HG02943 (cell line): Measurements from ENCODE around the gene CDC14A.
"Not testable (repeated sequence)": the region's sequence is repeated elsewhere in the genome, so short reads cannot be mapped to it uniquely, and the experiment has no call there.

Source experiments
- ATAC-seq: cut with Tn5 transposase; IDR thresholded peaks from one replicate; pipeline ENCODE4 v1.9.1; 2021; ENCODE audit warnings: mild to moderate bottlenecking, low read depth, moderate library complexity; ENCODE audit not compliant: unreplicated experiment

The CDC14A gene

DNA sequence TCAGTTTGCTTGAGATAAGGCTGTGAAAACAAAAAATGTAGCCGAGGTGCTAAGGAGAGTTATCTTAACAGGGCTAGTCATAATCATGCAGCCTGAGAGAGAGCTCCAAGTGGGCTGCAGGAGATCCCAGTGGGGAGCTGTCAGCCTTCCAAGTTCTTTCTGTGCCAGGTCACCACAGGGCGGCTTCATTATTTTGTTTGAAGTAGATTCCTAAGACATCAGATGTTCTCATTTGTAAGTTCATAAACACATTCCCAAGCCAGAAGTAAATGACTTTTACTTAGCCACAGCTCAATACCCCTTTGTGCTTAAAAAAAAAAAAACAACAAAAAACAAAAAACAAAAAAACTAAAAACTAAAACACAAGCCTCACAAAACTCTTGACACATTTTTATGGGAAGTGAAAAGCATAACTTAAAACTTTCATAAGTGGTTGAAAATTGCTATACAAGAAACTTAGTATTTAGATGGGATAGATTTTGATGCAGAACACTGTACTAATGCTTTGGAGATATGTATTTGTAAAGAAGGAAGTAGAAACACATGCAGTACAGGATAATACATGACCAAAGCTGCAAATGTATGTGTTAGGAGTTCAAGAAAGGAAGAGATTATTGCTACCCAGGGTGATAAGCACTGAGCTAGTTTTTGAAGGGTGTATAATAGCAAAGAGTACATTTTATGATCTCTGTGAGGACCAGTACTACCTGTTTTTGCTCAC is 8.6 kb downstream of the CDC14A start:
- ATAC-seq, result no peak

DNA sequence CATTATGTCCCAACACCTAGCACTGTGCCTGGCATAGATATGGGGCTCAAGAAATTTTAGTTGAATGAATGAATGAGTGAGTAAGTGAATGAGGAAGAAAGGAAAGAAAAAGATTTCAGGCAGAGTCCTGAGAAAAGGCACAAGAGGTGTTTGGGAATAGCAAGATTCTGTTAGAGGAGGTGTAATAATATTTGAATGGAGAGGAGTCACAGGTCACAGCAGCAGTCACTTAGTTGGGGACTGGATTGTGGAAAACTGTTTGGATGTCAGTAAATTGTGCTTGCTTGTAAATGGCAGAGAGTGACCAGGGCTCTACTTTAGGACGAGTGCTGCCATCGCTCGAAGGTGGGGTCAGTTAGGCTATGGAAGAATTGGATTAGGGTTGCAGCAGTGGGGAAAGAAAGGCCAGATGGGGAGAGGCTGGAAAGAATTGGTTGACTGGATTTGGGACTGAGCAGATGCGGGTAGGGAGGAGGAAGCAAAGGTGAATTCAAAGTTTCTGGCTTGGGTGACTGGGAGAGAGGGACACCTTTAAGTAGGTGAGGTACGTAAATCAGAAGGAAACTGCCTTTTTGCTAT is 9.3 kb downstream of the CDC14A start:
- ATAC-seq, result no peak

DNA sequence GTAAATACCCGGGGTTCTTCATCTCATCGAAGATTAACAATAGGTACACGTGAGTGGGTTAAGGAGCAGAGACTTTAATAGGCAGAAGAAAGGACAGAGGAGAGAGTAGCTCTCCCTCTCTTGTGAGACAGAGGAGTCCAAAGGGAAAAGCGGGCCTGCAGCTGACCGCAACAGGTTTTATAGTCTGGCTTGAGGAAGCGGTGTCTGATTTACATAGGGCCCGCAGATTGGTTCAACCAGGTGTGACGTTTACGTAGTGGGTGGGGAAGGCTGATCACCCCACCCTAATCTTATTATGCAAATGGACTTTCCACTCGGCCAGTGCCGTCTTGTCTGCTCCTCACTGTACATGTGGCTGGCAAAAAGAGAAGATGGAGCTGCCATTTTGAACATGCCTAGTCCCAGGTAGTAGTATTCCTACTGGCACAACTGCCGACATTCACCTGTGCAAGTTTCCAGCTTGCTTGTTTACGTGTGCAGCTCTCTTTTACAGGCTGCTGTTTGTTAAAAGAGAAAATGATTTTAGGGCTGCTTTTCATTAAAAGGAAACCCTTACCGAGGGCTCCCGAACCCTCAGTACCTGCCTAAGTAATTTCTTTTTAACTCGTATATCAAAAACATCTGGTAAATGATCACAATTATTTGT is 10.6 kb downstream of the CDC14A start:
- no peak for ATAC-seq

DNA sequence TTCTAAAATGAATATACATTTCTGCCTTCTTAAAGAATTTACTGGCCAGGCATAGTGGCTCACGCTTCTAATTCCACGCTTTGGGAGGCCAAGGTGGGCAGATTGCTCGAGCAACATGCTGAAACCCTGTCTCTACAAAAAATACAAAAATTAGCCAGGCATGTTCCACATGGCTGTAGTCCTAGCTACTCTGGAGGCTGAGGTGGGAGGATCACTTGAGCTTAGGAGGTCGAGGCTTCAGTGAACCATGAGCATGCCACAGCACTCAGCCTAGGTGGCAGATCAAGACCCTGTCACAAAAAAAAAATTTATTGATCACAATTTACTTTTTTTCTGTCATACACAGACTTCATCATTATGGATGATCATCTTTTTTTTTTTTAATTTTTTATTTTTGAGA is 11.5 kb downstream of the CDC14A start:
- ATAC-seq, result no peak

DNA sequence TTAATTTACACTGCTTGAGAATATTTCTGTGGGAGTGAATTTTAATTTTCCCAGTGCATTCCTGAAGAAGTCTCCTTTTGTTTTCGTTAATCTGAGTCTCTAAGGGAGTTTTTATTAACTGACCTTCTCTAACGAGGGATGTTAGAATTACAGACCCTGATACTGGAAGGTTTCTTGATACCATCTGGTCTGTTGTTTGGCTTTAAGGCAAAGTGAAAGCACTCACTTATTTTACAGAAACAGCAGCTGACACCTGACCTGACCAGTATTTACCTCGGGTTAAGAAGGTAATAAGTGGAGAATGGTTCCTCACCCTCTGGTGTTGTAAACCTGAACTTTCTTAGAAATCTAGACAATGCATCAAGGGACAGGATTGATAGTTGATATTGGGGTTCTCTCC is 12.4 kb downstream of the CDC14A start:
- ATAC-seq, result no peak

DNA sequence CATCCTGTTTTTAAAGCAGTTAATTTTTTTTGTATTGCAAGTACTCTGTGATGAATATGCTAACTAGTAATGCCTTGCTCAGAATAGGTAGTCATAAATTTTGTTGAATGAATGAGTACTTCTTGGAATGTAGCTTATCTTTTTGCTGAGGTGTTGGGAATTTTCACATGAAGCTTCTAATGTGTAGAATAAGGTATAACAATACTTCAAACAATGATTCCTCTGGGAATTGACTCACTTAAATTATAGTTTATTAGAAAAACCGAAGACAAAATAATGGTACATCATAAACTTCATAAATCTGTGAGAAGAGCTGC is 13.9 kb downstream of the CDC14A start:
- ATAC-seq, result no peak

DNA sequence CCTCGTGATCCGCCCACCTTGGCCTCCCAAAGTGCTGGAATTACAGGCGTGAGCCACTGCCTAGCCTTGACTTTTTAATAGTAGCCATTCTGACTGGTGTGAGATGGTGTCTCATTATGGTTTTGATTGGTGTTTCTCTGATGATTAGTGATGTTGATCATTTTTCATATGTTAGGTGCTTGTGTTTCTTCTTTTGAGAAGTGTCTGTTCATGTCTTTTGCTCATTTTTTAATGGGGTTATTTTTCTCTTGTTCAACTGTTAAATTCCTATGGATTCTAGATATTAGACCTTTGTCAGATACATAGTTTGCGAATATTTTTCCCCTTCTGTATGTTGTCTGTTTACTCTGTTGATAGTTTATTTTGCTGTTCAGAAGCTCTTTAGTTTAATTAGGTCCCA is 17.0 kb downstream of the CDC14A start:
- ATAC-seq, result not testable (repeated sequence)

DNA sequence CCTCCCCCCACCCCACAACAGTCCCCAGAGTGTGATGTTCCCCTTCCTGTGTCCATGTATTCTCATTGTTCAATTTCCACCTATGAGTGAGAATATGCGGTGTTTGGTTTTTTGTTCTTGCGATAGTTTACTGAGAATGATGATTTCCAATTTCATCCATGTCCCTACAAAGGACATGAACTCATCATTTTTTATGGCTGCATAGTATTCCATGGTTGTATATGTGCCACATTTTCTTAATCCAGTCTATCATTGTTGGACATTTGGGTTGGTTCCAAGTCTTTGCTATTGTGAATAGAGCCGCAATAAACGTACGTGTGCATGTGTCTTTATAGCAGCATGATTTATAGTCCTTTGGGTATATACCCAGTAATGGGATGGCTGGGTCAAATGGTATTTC is 21.6 kb downstream of the CDC14A start:
- not testable (repeated sequence) for ATAC-seq

DNA sequence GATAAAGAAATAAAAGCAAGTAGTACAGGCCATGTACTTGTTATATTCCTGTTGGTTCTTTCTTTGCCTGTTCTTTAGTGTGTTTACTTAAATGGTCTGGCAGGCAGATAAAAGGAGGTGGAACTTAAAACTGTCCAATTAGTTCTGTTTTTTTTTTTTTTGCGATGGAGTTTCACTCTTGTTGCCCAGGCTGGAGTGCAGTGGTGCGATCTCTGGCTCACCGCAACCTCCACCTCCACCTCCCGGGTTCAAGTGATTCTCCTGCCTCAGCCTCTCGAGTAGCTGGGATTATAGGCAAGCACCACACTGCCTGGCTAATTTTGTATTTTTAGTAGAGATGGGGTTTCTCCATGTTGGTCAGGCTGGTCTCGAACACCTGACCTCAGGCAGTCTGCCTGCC is 24.6 kb downstream of the CDC14A start:
- ATAC-seq, result not testable (repeated sequence)

DNA sequence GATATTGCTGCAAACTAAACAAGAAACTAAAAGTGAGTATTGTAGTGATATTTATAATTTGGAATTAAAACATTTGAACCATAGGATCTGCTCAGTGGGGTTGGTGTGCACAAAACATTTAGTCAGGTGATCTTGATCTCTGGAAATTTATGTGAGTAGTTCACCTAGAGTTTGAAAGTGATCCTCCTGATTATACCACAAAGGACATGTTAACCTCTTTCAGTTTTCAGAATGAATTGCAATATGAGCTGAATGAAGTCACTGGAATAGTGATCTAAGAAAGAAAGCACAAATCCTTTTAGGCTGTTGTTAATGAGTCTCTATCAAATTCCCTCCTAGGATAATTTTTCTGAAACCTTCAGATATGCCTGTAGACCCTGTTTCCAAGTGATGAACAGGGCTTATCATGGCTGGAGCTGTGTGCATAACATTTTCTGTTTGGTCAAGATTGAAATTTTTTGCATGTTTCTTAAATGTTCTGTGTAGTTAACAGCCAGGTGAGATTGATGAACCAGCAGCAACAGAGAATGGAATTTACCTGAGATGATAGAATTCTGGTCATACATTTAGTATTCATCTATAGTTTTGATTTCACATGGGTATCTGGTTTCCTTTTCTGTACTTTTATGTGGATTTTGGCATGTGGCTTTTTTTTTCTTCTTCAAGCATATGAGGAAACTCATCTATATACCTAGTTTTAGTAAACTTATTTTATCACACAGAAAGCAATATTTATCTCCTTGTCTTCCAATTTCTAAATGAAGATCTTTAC is 25.5 kb downstream of the CDC14A start:
- ATAC-seq, result no peak

DNA sequence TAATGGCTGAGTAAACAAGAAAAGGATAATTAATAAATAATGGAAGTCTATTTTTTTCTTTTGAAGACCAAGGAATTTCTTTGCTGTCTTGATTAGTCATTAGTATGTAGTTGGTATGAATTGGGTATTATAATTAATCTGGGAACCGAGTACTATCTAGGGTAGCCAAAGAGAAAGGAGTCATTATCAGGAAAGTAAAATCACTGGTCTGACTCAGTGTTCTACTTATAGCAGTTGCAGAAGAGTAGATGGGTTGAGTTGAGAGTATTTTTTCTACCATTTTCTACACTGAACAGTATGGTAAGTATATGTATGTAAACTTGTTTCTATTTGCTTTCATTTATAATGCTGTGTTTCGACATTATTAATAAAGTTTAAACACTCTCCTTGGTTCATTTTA is 26.6 kb downstream of the CDC14A start:
- ATAC-seq, result no peak

DNA sequence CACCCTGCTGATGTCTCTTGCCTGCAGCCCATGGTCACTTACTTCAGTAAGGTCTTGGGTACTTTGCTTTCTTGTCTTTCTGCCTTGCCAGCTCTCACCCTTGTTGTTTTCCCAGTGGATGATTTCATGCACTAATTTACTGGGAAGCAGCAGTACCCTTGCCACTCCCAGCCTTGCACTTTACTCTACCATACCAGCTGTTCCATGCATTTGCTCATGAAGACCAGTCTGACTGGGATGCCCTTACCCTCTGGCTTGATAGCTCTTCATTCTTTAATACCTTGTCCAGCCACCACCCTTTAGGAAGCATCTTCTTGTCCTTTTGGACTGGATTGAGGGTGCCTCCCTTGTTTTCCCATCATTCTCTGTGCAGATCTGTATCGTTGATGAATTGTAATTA is 28.3 kb downstream of the CDC14A start:
- no peak for ATAC-seq

DNA sequence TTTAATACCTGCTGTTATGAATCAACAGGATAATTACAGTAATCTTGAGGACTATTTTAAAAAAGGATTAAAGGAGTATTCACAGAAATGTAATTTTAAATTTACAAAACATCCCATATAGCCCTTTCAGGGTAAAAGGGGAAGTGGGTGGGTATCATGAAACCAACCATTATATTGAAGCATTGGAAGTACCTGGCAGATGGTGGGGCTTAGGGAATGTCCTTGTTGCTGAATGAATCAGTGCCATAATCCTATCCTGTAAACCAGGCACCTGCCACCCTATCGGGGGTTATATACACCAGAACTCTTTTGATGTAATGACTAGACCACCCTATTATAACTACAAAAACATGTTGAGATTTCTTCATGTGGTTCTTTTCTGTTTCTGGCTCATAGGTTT is 30.4 kb downstream of the CDC14A start:
- ATAC-seq, result no peak

DNA sequence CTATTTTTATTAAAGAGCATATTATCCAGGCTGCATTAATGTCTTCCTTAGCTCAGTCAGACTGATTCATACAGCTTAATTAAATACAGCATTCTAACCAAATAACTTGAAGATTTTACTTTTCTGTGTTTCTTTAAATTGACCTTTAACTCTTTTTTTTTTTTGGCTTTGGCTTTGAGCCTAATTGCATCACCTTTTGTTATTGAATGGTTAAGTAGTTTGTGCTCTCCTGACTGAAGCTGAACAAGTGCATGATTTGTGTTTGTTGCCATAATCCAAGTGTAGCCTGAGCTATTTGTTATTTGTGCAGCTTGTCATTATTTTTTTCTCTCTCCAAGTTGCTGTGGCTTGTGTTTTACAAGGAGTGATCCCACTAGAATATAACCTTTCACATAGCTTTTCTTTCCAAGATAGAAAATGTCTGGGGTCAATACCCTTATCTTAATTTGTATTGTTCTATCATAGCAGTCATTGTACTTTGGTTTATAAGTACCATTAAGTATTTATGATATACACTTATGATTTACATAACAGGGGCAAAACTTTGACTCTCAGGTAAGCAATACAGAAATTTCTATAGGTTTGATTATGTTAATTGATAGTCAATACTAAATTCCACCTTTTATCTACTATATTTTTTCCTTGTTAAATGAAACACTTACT is 31.6 kb downstream of the CDC14A start:
- no peak for ATAC-seq

DNA sequence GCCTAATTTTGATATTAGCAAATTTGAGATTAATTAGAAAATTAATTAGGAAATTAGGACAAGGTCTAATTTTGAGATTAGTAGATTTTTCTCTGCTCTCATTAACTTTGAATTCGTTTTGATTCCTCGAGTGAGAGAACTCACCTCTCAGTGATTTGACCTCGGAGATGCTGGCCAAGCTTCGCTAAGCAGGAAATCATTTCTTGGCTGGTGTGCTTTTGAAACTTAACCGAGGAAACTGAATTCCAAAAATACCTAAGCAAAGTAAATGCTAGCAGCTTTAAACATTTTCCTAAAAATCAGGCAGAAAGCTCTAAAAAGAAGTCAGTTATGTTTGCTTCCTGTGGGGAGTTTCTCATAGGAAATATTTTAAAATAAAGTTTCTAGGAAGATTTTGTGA is 34.9 kb downstream of the CDC14A start:
- ATAC-seq, result no peak

DNA sequence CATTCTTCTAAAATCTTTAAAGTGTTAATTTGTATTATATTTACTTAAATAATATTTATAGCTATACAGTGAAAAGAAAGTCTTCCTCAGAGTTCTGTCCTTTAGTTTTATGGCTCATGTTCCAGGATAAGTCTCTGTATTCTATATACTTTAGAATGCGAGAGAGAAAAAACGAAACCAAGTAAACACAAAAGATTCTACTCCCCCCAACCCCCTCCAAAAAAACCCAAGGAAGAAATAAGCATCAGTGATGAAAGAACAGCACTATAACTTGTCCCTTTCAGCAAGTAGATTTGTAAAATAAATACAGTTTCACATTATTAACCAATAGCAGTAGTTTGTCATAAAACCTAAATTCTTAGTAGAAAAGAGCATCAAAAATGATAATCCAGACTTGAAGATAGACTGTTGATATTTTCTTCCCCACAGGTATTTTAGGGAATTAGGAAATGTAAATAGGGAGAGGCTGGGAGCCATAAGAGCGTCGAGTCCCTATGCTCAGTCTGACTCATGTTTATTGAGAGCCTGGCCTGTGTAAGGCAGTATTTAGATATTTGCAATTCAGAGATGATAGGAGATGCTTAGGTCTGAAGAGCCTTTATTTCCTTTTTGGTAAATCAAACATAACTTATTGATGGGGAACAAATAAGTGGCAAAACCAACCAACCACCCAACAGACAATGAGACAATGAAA is 35.5 kb downstream of the CDC14A start:
- no peak for ATAC-seq

DNA sequence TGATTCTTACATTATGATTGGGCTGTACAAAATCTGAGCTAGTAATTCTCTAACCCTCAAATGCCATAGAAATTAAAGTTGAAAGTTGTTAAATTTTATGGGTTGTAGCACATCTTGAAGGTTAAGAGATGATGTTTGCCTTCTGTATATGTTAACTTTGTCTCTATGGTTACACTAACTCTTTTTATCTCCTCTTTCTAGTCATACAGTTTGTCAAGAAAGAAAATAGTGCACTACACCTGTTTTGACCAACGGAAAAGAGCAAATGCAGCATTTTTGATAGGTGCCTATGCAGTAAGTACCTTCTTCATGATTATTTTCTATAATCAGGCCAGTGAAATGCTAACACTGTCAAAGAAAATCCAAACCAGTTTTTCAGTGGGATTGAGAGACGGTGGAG is 38.2 kb downstream of the CDC14A start:
- no peak for ATAC-seq

DNA sequence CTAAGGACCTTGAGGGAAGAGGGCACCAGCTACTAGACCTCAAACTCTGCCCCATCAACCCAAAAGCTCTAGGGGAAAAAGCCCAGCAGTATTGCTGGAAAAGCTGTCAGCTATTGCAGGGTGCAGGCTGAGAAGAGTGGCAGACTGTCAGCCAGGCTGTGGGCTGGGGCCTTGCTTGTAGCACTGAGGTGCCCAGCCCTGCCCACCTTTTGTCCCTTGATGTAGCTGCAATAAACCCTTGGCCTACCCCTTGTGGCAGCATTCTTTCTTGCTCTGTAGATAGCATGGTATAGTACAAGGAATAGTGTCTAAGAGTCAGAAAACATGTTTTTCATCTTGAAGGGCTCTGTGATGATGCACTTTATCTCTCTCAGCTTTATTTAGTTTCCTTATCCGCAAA is 39.4 kb downstream of the CDC14A start:
- no peak for ATAC-seq

DNA sequence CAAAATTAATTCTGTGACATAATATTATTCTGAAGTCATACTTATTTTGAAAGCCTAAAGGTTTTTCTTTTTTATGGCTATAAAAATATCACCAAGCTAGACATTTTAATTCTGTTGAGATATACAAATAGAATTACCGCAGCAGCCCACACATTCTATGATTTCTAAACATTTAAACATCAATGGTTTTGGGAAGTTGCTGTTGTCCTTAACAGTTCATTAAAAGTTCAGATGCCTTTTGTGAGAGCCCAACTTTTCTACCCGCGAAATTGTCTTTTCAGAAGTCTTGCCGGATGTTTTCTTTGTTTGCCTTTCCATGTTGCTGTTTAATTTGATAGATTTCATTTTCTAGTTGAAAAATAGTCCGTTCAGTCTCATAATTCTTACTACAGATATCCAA is 40.5 kb downstream of the CDC14A start:
- no peak for ATAC-seq

DNA sequence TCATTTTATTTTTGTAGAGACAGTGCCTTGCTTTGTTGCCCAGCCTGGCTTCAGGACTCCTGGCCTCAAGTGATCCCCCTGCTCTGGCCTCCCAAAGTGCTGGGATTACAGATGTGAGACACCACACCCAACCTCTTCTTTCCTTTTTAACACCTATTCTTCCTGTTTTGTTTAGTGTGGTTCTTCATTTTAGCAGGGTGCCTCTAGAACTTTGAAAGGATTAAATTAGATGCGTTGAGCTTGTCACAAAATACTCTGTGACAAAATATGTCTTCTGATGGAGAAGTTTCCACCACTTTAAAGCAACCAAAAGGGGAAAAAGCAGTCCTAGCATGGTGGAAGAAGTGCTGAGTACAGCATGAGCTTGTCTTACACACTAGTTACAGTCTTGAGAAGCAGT is 42.0 kb downstream of the CDC14A start:
- ATAC-seq, result no peak
